SH-SY5Y (cell line): Measurements from ENCODE around the gene CACNA1H.

ENCODE experiments used
- GATA2 ChIP-seq: IDR thresholded peaks from 2 replicates; pipeline ENCODE4 v1.6.1; 2011; ENCODE audit warnings: mild to moderate bottlenecking, low read depth, low read length
- GATA3 ChIP-seq: IDR thresholded peaks from 2 replicates; pipeline ENCODE4 v1.6.1; 2011; ENCODE audit warnings: low read depth, mild to moderate bottlenecking, low read length, moderate library complexity

GRCh38 chr16:1130382-1130781 is 22.5 kb upstream of the CACNA1H start:
- TF ChIP-seq GATA3: no peak
- no peak for TF ChIP-seq GATA2
